GM10847 (cell line): Measurements from ENCODE around the gene SRPK1.

Experiments used
- POLR2A ChIP-seq: IDR thresholded peaks from 2 replicates; pipeline ENCODE4 v1.6.1; 2011; ENCODE audit not compliant: insufficient read length; ENCODE audit errors: extremely low read depth

The SRPK1 gene

GRCh38 chr6:35797837-35798526 is 122.9 kb downstream of the SRPK1 start:
- TF ChIP-seq POLR2A, result no peak

- TF ChIP-seq POLR2A, result no peak
Observed at GRCh38 chr6:35796236-35796635, 124.7 kb downstream of the SRPK1 start.

GRCh38 chr6:35795453-35796071 is 125.3 kb downstream of the SRPK1 start:
- no peak for TF ChIP-seq POLR2A

- TF ChIP-seq POLR2A, result no peak
Observed at GRCh38 chr6:35794536-35795452, 126.1 kb downstream of the SRPK1 start.

GRCh38 chr6:35790683-35791082 is 130.2 kb downstream of the SRPK1 start:
- no peak for TF ChIP-seq POLR2A

- TF ChIP-seq POLR2A, result no peak
Observed at GRCh38 chr6:35788423-35788982, 132.4 kb downstream of the SRPK1 start.

GRCh38 chr6:35787266-35788218 is 133.4 kb downstream of the SRPK1 start:
- no peak for TF ChIP-seq POLR2A

GRCh38 chr6:35786810-35787209 is 134.1 kb downstream of the SRPK1 start:
- TF ChIP-seq POLR2A, result no peak

- no peak for TF ChIP-seq POLR2A
Observed at GRCh38 chr6:35786272-35786671, 134.6 kb downstream of the SRPK1 start.

GRCh38 chr6:35784200-35784599 is 136.7 kb downstream of the SRPK1 start:
- no peak for TF ChIP-seq POLR2A
